GM19240 (cell line): ENCODE measurements around the gene CHRM2.

Experiments used
- DNase-seq: peaks from one replicate; pipeline ENCODE4 v3.0.0; 2011; ENCODE audit warnings: low spot score; ENCODE audit not compliant: insufficient read length

The CHRM2 gene

DNA sequence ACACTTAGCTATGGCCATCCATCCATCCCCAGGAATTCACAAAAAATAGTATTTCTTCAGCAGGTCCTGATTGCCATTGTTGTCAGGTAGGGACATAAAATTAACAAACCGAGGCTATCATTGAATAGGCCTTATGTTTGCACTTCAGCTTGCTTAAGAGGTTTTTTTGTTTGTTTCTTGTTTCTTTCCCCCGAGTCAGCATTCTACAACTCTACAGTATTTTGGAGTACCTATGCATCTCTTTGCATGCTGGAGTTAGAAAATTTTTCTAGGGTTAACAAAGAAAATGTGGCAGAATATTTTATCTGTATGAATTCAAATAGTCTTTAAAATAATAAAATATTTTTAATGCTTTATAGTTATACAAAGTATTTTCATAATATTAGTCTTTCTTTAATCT is 26.3 kb downstream of the CHRM2 start:
- DNase-seq = no peak

DNA sequence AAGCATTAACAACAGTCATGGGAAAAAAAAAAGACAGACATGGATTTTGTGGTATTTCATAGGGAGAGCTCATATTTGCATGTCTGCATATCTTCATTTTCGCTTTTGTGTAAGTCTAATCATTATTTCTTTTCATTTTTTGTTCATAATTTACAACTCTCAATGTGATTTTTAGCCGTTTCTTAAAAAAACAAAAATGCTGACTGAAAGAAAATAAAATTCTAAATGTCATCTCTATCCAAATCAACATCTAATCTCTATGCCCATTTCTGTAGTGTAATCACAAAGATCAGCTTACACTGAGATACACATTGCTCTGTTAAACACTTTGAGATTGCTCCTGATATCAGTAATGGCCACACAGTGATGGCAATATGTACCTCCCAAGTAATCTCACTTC is 29.2 kb downstream of the CHRM2 start:
- DNase-seq = no peak

DNA sequence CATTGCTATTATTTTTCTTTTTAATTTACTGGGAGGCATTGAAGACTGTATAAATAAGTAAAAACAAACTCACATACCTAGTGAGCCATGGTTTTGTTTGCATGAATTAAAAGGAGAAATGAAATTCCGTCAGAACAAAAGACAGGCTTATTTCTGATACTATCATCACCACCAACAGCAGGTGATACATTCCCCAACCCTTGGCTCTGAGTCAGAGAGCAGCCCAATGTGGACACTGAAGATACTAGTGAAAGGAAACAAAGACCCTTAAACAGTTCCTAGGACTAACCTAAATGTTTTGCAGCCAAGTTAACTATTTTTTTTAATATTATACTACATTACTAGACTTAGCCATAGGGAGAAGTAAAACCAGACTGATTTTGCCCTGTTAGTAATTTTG is 31.6 kb downstream of the CHRM2 start:
- no peak for DNase-seq

DNA sequence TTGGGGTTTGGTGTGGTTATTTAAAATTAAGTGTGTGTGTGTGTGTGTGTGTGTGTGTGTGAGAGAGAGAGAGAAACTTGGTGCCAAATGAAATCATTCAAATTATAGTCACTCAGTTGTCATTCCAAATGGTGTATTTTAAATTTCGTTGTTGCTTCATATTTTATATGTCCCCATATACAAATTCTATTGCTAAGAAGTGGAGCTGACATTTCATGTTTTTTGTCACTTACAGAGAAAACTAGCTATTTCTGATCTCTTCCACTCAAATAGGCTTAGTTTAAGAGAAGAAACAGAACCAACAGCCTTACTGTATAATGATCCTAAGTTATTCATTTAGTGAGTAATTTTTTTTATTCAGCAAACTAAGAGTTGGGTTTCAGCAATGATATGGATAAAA is 42.3 kb downstream of the CHRM2 start:
- no peak for DNase-seq

DNA sequence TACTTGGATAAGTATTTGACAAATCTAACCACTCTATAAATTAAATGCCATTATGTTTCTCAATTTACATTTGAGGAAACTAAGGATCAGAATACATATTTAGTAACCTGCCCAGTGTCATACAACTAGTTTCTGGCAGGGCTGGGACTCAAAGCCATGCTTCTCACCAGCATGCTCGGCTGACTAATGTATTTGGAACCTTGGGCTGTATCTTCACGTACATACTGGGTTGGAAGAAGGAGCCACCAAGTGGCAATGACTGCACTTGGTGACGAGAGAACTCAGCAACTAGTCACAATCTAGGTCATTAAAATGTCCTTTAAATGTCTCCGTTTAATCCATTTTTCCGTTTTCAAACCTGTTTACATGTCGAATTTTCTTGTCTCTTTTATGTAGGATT is 42.9 kb downstream of the CHRM2 start:
- no peak for DNase-seq

DNA sequence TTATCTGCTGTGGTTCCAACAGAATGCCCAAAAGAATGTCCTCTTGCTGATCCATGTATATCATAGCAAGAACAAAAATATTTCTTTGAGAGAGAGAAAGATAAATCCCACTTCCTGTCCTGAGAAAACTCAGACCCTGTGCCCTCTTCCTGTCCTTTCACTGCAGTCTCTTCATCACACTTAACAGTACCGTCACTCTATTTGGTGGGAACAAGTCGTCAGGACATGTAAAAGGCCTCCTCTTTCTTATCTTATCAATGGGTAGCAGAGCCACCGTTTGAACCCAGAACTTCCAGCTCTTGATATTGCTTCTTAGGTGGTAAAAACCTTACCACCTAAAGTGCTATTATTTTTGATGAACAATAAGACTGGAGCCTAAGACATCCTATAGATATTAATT is 43.9 kb downstream of the CHRM2 start:
- DNase-seq = no peak

DNA sequence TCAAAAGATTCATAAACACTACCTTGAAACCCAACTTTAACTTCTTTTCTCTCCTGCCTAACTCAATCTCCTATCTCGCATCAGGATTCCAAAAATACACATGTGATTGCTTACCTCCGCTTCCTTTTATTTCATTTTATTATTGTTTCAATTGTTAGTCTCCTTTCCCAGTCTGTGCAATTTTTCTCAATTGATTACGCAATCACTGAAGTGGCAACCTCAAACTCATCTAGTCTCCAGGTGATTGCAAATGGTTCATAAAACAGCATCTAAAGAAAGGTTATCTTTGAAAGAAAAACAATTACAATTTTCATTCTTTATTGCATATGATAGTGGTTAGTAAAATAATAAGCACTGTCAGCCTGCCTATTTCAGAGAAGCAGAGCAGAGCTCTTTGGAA is 45.6 kb downstream of the CHRM2 start:
- no peak for DNase-seq

DNA sequence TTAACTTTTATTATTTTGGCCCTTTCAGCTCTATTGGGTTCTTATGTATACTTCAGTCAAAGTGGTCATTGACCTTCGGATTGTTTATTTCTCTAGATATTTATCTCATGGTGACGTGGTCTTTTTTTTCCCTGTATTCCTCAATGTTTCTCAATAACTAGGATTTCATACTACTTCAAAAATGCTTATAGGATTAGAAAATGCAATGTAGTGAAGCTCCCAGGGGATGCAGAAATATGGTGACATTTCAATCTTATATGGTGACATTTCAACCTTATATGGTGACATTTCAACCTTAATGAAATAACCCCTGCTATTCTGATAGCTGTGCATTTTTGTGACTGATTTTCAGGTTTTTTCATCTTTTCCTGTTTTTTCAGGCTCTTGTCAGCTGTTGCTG is 51.4 kb downstream of the CHRM2 start:
- no peak for DNase-seq

DNA sequence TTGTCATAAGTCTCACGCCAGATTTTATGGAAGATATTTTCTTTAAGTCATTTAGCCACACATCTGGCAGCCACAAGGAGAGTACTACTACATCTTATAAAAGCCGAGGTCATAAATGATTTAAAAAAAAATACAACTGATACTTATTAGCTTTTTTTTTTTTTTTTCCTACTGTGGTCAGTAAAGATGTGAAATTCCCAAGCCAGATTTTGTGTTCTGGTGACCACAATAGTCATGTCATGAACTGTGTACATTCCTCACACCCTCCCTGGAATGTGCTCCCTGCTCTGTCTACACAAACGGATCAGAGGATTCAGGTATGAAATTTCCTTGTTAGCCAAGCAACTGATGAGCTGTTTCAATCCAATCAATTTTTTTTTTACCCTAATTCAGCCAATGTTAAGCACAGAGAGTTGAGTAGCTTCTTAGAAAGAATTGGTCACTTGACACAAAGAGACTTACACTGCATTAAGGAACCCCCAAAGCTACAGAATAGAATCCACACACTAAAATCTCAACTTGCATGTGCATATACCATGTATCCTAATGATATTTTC is 54.7 kb downstream of the CHRM2 start:
- DNase-seq = no peak

DNA sequence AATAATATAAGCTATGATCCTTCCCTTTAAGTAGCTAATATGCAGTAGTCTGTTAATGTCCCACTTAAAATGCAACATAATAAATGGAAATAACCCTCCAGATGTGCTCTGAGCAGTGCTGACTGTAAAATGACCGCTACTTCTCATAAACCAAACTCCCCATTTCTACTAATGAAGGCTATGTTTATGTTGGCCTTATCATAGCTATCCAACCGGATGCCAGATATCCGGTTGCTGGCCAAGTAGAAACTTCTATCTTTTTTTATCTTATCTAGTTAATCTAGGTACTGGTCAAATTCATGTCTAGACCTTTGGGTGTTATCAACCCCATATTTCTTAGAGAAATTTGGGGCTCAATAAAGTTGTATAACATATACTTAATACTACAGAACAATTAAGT is 56.6 kb downstream of the CHRM2 start:
- DNase-seq = no peak

DNA sequence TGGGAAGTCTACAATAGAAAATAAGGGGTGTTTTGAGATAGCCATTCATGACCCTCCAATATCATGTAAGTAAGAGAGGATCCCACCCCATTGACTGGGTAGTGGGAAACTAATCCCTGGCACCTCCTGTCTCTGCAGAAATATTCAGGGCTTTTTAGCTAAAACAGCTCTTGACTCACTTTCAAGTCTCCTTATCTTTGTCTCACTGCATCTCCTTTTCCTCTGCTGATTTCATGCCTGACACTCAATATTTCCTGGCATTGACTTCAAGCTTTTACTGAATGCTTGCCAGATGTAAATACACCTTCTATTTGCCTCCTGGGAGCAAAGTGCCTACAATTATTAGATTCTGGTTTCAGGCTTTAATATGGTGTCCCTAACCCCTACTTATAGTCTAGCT is 57.1 kb downstream of the CHRM2 start:
- no peak for DNase-seq

DNA sequence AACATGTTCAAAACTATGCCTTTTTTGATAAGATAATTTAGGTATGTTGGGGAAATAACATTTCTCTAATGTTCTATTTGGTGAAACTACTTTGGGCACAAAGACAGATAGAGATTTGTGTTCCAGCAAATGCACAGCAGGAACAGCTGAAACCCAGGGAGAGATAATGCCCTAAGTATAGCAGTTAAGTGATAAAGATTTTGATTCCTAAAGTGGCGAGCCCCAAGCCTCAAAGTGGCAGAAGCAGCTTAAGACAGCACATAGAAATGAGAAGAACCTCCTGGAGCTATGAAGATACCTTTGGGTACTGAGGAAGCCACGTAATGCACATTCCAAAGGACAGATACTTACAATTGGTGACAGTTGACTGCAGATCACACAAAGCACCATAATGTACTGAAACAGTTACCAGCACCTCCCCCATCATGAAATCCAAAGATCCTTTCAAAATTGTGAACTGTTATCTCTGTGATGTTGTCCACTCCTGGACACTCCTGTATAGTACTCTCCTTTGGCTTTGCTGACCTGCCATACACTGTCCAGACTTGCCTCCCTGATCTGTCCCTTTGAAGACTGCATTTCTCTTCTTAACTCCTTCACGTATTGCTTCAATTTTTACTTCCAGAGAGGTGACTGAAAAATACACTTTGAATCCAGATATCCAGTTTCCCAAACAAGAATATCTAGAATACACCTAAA is 62.9 kb downstream of the CHRM2 start:
- no peak for DNase-seq

DNA sequence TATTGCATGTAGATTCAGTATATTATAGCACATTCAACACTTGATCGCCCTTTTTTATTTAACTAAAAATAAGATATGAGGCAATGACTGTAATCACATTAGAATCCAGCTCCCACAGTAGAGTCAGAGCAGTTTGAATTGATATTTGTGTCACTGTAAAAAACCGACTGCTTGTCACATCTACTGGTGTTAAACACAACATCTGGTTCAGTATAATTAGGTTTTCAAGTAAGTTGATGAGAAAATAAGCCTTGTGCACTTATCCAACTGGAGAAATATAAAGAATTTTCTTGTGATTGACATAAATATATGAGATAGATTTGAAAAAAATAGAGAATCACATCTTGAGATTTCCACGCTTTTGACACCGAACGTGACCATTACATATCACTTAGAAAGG is 69.0 kb downstream of the CHRM2 start:
- no peak for DNase-seq

DNA sequence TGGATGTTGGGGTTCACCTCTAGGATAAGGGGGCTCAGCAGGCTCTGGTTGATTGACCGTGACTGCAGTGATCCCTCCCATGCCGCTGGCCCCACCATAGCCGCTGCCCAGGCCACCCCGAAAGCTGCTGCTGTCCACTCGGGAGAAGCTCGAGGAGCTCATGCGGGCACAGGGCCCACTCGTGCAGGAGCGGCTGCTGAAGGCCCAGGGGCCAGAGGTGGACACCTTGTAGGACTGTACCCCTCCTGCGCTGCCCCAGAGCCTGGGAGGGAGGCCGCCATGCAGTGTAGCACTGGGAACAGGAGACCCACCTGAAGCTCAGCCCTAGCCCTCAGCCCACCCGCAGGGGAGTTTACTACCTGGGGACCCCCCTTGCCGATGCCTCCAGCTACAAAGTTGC is 70.0 kb downstream of the CHRM2 start:
- DNase-seq = no peak

DNA sequence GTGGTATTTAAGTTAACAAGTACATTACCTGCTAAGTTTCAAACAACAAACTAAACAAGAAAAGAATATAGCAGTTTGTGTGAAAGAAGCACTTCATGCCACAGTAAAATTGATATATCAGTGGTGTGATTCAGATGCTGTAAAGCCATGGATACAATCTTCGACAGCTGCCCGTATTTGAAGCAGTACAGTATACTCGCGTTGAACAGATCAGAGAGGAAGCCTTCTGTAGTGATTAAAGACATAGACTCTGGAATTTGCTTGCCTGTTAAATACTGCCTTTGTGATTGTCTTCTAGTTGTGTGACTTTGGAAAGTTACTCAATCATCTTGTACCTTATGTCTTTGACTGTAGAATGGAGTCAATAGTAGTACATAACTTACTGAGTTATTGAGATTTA is 71.7 kb downstream of the CHRM2 start:
- no peak for DNase-seq

DNA sequence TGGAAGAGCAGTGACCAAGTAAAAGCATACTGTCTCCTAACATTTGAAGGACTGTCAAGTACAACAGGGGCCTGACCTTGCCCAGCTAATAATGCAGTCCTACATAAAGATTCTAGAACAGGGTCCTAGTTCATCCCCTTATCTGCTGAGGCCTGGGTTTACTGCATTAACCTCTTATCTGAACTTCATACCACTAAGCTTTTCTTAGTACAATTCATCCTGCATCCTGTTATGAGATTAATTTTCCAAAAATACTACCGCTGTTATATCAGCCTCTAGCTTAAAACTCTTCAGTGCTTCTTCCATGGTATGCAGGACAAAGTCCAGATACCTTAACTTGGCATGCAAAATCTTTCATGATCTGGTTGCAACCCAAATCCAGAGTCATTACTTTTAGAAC is 72.5 kb downstream of the CHRM2 start:
- DNase-seq = no peak

DNA sequence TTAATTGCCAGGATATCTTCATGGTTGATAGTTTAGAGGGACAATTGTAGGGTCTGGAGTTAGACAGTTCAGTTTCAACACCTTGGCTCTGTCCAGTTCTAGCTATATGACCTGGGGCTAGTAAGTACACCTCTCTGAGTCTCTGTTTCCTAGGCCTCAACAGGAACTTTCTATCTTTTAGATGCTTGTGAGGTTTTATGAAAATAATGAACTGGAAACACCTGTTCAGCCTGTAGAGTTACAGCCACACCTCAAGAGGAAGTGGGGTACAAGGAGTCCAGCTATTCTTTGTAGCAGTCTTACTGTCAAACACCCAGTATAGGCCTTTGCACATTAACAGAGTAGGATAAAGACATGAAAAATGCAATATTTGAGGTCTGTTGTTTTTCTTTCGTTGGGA is 73.4 kb downstream of the CHRM2 start:
- no peak for DNase-seq

DNA sequence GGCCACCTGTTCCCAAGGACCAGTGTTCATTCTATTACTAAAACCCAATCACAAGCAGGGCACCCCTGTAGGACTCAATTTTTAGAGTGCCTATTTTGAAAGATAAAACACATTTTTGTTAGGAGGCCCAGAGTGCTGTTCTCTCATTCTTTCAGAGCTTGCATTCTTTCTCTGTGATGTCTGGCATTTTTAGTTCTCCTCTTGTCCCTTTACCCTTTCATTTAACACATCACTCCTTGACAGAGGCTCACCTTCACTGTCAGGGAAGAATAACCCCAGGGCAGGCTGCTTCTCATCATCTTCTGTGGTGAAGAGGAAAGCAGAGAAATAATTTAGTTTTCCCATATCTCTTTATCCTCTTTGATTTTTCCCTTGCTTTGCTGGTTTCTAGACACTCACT is 73.9 kb downstream of the CHRM2 start:
- no peak for DNase-seq

DNA sequence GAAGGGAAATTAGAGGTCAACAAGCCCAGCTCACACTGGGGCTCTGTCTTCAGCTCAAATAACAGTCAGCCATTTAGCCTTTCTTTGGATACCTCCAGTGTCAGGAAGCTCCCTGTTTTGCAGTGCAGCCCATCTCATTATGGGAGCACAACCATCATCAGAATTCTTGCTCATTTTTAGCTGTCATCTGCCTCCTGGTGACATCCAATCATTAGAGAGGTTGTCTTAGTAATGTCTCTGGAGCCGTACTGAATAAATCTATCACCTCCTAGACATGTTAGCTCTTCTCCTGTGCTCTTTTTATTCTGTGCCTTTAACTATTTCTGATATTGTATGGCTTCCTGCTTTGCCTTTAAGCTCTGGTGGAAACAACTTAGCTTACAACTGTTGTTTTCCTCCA is 74.5 kb downstream of the CHRM2 start:
- no peak for DNase-seq

DNA sequence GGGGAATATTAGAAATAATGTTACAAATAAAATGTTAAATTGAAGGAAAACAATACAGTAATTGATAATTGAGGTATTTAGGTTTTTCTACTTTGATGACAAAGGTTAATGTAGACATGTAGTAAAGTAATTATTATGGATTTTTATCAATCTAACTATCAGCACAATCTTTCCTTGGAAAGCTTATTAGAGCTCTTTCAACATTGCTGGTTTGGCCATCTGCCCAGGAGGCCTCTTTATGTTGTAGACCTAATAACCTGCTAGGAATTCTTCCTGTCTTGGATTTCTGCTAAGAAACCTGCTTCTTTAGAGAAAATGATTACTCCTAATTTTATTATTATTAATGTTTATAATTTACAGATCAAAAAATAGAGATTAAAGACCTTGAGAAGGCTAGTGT is 78.9 kb downstream of the CHRM2 start:
- no peak for DNase-seq

DNA sequence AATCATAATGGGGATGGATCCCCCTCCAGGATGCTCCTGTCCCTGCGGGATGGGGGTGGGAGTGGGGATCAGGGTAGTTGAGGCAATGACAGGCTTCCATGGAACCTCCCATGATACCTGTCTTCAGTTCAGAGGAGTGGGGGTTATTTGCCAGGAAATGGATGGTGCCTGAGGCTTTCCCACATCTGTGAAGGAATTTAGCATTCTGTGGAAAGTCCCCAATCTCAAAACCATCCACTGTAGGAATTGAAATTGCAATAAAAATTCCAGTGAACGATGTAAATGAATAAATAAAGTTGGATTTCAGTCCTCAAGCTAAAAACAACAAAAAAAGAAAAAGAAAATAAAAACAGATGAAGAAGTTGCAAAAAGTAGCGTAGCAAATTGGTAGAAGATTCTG is 81.9 kb downstream of the CHRM2 start:
- no peak for DNase-seq

DNA sequence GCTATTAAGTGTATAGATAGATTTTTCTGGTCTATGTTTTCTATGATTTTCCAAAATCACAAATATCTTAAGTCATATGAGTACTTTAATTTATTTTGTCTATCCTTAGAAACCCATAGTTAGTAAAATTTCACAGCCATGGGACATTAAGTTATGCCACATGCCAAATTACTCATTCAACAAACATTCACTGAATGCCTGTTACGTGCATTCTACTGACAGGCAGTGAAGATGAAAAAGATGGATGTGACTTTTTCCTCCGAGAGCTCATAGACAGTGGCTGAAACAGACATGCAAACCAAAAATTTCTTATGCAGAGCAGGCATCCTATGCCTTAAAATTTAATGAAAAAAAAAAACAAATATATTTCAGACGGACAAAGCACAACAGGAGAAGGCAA is 84.9 kb downstream of the CHRM2 start:
- DNase-seq = no peak

DNA sequence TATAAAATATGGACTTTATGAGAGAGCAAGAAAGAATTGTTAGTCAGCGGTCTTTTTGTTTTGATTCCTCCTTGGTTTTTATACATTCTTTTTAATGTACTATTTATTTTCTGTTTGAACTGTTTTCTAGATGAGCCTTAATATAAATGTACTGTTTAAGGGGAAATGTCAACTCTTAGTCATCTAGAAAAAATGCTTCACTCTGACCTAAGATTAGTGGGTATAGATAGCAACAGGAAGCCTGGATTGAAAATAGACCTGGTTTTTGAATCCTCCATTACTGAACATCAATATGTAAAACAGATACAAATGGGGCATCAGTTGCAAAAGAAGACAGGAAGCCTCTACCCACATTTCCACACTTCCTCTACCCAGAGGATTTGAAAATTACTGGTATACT is 87.8 kb downstream of the CHRM2 start:
- DNase-seq = no peak

DNA sequence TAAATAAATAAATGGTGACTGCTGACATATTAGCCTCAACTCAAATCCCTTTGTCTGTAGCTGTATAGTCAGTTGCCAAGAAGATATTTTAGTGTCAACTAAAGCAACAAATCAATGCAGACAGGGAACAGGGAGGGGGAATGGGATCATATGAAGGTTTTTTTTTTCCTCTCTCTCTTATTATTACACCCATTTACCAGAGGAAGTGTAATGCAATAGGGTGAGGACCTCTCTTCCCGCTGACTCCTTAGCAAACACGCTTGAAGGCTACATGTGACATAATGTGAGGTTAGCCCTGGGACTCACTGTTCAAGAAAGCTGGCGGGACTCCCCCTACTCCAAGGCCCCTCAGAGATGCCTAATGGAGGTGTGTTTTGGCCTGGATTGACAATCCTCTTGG is 88.2 kb downstream of the CHRM2 start:
- DNase-seq = no peak
